ENCODE measurements around the gene FRY.
A peak's percentile ranks its signal among the peaks of the same experiment; 100 is the strongest.

FRY gene

GRCh38 chr13:32311188-32311897 lies 279.8 kb downstream of the FRY start:
- no peak for DNase-seq (ENCODE audit: low read depth in 1 of 2, low spot score in 1 of 2)
- no peaks in the 10 kb centered on the region for H3K27me3 ChIP-seq (ENCODE audit: insufficient read depth, poor library complexity, severe bottlenecking)
- no peak overlapping the region for H3K27ac ChIP-seq (replicated peaks)
- TF ChIP-seq, protein P1, sequence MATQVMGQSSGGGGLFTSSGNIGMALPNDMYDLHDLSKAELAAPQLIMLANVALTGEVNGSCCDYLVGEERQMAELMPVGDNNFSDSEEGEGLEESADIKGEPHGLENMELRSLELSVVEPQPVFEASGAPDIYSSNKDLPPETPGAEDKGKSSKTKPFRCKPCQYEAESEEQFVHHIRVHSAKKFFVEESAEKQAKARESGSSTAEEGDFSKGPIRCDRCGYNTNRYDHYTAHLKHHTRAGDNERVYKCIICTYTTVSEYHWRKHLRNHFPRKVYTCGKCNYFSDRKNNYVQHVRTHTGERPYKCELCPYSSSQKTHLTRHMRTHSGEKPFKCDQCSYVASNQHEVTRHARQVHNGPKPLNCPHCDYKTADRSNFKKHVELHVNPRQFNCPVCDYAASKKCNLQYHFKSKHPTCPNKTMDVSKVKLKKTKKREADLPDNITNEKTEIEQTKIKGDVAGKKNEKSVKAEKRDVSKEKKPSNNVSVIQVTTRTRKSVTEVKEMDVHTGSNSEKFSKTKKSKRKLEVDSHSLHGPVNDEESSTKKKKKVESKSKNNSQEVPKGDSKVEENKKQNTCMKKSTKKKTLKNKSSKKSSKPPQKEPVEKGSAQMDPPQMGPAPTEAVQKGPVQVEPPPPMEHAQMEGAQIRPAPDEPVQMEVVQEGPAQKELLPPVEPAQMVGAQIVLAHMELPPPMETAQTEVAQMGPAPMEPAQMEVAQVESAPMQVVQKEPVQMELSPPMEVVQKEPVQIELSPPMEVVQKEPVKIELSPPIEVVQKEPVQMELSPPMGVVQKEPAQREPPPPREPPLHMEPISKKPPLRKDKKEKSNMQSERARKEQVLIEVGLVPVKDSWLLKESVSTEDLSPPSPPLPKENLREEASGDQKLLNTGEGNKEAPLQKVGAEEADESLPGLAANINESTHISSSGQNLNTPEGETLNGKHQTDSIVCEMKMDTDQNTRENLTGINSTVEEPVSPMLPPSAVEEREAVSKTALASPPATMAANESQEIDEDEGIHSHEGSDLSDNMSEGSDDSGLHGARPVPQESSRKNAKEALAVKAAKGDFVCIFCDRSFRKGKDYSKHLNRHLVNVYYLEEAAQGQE (IDR thresholded peaks at IDR 0.05; ENCODE audit: insufficient replicate concordance, low read depth): no peak
- no peak overlapping the region for H3K4me3 ChIP-seq (replicated peaks; ENCODE audit: insufficient read depth, low read length)

DNA sequence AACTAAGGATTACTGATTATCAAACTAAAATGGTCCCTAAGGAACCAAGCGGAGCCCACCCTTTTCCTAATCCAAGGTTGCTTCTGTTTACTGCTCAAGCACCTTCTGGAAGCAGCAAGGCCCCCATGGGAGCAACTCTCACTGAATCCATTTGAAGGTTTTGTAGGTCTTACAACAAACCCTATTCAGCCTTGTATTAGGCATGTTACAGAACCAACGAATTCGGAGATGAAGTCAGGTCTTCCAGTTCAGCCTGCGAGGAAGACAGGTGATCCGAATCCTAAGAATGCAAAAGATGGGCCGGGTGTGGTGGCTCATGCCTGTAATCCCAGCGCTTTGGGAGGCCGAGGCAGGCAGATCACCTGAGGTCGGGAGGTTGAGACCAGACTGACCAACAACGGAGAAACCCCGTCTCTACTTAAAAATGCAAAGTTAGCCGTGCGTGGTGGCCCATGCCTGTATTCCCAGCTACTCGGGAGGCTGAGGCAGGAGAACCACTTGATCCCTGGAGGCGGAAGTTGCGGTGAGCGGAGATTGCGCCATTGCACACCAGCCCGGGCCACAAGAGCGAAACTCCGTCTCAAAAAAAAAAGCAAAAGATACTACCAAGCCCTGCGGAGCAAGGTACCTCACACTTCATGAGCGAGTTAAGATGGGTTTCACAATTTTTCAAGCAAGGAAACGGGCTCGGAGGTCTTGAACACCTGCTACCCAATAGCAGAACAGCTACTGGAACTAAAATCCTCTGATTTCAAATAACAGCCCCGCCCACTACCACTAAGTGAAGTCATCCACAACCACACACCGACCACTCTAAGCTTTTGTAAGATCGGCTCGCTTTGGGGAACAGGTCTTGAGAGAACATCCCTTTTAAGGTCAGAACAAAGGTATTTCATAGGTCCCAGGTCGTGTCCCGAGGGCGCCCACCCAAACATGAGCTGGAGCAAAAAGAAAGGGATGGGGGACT lies 283.0 kb downstream of the FRY start:
- H3K4me3 ChIP-seq (replicated peaks; ENCODE audit: insufficient read depth, low read length): peak overlapping the region; percentile 55
- TF ChIP-seq, protein P1 (IDR thresholded peaks at IDR 0.05; ENCODE audit: insufficient replicate concordance, low read depth): peak; percentile 2
- TF ChIP-seq GABPA (IDR thresholded peaks at IDR 0.05; ENCODE audit: low read depth) (peak; percentile 50), POLR2AphosphoS5 (IDR thresholded peaks at IDR 0.05; ENCODE audit: low read depth) (no peak), SPI1 (IDR thresholded peaks at IDR 0.05; ENCODE audit: borderline replicate concordance, low read depth) (peak; percentile 47; the same call in 1 of the 2 replicates)
- TF ChIP-seq, protein P2, sequence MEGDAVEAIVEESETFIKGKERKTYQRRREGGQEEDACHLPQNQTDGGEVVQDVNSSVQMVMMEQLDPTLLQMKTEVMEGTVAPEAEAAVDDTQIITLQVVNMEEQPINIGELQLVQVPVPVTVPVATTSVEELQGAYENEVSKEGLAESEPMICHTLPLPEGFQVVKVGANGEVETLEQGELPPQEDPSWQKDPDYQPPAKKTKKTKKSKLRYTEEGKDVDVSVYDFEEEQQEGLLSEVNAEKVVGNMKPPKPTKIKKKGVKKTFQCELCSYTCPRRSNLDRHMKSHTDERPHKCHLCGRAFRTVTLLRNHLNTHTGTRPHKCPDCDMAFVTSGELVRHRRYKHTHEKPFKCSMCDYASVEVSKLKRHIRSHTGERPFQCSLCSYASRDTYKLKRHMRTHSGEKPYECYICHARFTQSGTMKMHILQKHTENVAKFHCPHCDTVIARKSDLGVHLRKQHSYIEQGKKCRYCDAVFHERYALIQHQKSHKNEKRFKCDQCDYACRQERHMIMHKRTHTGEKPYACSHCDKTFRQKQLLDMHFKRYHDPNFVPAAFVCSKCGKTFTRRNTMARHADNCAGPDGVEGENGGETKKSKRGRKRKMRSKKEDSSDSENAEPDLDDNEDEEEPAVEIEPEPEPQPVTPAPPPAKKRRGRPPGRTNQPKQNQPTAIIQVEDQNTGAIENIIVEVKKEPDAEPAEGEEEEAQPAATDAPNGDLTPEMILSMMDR (IDR thresholded peaks at IDR 0.05; ENCODE audit: insufficient read depth, low read length): no peak

GRCh38 chr13:32315238-32316027 lies 283.9 kb downstream of the FRY start, which contains the start of the genes BRCA2 and ZAR1L:
Gene BRCA2, plus strand, starts transcription at chr13:32315508. Its CDS starts 953 bp downstream, at chr13:32316461.
Gene ZAR1L, minus strand, starts transcription at chr13:32315363. Its CDS starts 3,438 bp downstream, at chr13:32311925.
- H3K27ac ChIP-seq (replicated peaks): peak within 1 kb of the TSS; percentile 96
- H3K4me3 ChIP-seq (replicated peaks; ENCODE audit: insufficient read depth, low read length): peak within 1 kb of the TSS; percentile 55
- no peaks in the 10 kb centered on the region for H3K27me3 ChIP-seq (ENCODE audit: insufficient read depth, poor library complexity, severe bottlenecking)
- DNase-seq (ENCODE audit: low read depth in 1 of 2, low spot score in 1 of 2): peak; percentile 75 to 94
- TF ChIP-seq GABPA (IDR thresholded peaks at IDR 0.05; ENCODE audit: low read depth) (no peak), POLR2AphosphoS5 (IDR thresholded peaks at IDR 0.05; ENCODE audit: low read depth) (peak; percentile 88), SPI1 (IDR thresholded peaks at IDR 0.05; ENCODE audit: borderline replicate concordance, low read depth) (peak; percentile 91)
- TF ChIP-seq, protein P1 (IDR thresholded peaks at IDR 0.05; ENCODE audit: insufficient replicate concordance, low read depth): peak; percentile 4
- TF ChIP-seq, protein P2 (IDR thresholded peaks at IDR 0.05; ENCODE audit: insufficient read depth, low read length): no peak

More for the DNA sequence above, 283.0 kb downstream of the FRY start:
- peak overlapping the region; percentile 96 for H3K27ac ChIP-seq (replicated peaks)
- DNase-seq (ENCODE audit: low read depth in 1 of 2, low spot score in 1 of 2): peak; percentile 97 to 98
- no peaks in the 10 kb centered on the region for H3K27me3 ChIP-seq (ENCODE audit: insufficient read depth, poor library complexity, severe bottlenecking)

Measured in HL-60 (cell line).